ENCODE measurements around the gene ITGAE.
A peak's percentile ranks its signal among the peaks of the same experiment; 100 is the strongest.
"Not testable (repeated sequence)": the region's sequence is repeated elsewhere in the genome, so short reads cannot be mapped to it uniquely, and the experiment has no call there.

Gene ITGAE

GRCh38 chr17:3794152-3794551 lies 6.8 kb downstream of the ITGAE start:
- not testable (repeated sequence) for DNase-seq

- not testable (repeated sequence) for DNase-seq
These were observed 7.7 kb downstream of the ITGAE start for GRCh38 chr17:3793258-3793657.

- no peak for DNase-seq
These were observed 8.5 kb downstream of the ITGAE start for GRCh38 chr17:3792481-3792880.

- no peak for DNase-seq
These were observed 12.8 kb downstream of the ITGAE start for GRCh38 chr17:3788200-3788599.

GRCh38 chr17:3785323-3785722 lies 15.7 kb downstream of the ITGAE start:
- not testable (repeated sequence) for DNase-seq

- no peak for DNase-seq
These were observed 18.2 kb downstream of the ITGAE start for GRCh38 chr17:3782751-3783150.

GRCh38 chr17:3780986-3781385 lies 20.0 kb downstream of the ITGAE start:
- DNase-seq, result no peak

- no peak for DNase-seq
These were observed 23.4 kb downstream of the ITGAE start for GRCh38 chr17:3777366-3778120.

GRCh38 chr17:3773966-3774365 lies 27.0 kb downstream of the ITGAE start:
- DNase-seq, result no peak

- no peak for DNase-seq
These were observed 27.5 kb downstream of the ITGAE start for GRCh38 chr17:3773511-3773910.

GRCh38 chr17:3772764-3773163 lies 28.2 kb downstream of the ITGAE start:
- no peak for DNase-seq

- no peak for DNase-seq
These were observed 29.8 kb downstream of the ITGAE start for GRCh38 chr17:3771140-3771539.

- DNase-seq, result no peak
These were observed 30.5 kb downstream of the ITGAE start for GRCh38 chr17:3770466-3770865.

- no peak for DNase-seq
These were observed 32.2 kb downstream of the ITGAE start for GRCh38 chr17:3768769-3769168.

- no peak for DNase-seq
These were observed 32.6 kb downstream of the ITGAE start for GRCh38 chr17:3768341-3768740.

- DNase-seq, result no peak
These were observed 34.2 kb downstream of the ITGAE start for GRCh38 chr17:3766779-3767178.

- DNase-seq, result no peak
These were observed 35.0 kb downstream of the ITGAE start for GRCh38 chr17:3765981-3766380.

GRCh38 chr17:3763777-3764170 lies 37.2 kb downstream of the ITGAE start:
- DNase-seq, result no peak

- peak; percentile 28 to 48 for DNase-seq
These were observed 37.8 kb downstream of the ITGAE start for GRCh38 chr17:3762922-3763776.

GRCh38 chr17:3761918-3762380 lies 39.0 kb downstream of the ITGAE start:
- no peak for DNase-seq

GRCh38 chr17:3761036-3761917 lies 39.7 kb downstream of the ITGAE start:
- no peak for DNase-seq

GRCh38 chr17:3759597-3760216 lies 41.3 kb downstream of the ITGAE start:
- DNase-seq, result no peak
